Upper lobe of right lung (tissue), 1 donor: ENCODE data around the gene RBMS3. TPM values are rescaled to one million over a fixed set of nuclear protein-coding genes. Genes with fewer than 3 reads are reported as not detected.

Source experiments
- ATAC-seq: fragments of 200-7000 bp; cut with Tn5 transposase; one replicate; pipeline ENCODE4 v1.9.1; 2020; ENCODE audit warnings: mild to moderate bottlenecking, moderate library complexity
- DNase-seq: peaks from one replicate; pipeline ENCODE4 v3.0.0-alpha.2; 2020
- H3K27ac ChIP-seq: fragments of 200-600 bp; one replicate; pipeline ENCODE4 v1.8.0; 2022
- H3K27me3 ChIP-seq: fragments of 200-600 bp; one replicate; pipeline ENCODE4 v1.8.0; 2022; ENCODE audit warnings: mild to moderate bottlenecking
- H3K36me3 ChIP-seq: fragments of 200-600 bp; one replicate; pipeline ENCODE4 v1.8.0; 2022
- H3K4me1 ChIP-seq: fragments of 200-600 bp; one replicate; pipeline ENCODE4 v1.8.0; 2022
- H3K4me3 ChIP-seq: fragments of 200-600 bp; one replicate; pipeline ENCODE4 v1.8.0; 2022; ENCODE audit warnings: mild to moderate bottlenecking
- H3K9me3 ChIP-seq: fragments of 200-600 bp; one replicate; pipeline ENCODE4 v1.8.0; 2022
- intact Hi-C: fragments of 100-400 bp; cut with DNase I; formaldehyde crosslinking; loops from one replicate; pipeline ENCODE4 v1.11.0; 2022
- total RNA-seq: library from RNA; stranded (reverse); fragmentation: NEBNext Ultra II Directional; extraction: Animal tissue kit (Norgen Biotek cat#: 25700); gene quantifications from one replicate; pipeline ENCODE4 v1.2.1, GENCODE V29; 2021
- TF ChIP-seq, protein P1 (sequence below): fragments of 200-600 bp; IDR thresholded peaks from one replicate; pipeline ENCODE4 v1.8.0; 2022; ENCODE audit warnings: antibody characterized with exemption
- donor health status: DM: no; HTN: yes; CAD: no; lungs with severe emphysema.

Gene RBMS3
- total RNA-seq, 1 donor from 2014 or later, result 85.9 TPM

DNA sequence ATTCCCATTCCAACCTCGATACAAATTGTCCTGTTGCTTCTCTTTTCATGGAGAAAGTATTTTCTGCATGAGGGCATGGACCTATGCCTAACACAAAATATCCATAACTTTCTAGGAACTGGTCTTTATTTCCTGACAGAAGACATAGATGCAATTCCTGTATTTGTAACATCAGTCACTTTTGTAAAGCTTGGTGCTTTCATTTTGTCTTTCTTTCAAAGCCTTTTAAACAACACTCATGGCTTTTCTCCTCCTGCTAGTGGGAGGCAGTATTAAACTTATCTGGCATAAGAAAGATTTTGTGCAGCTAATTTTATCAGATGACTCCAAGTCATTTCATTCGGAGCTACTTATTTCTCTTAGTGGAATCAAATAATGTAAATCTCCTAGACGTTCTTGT lies 616.0 kb downstream of the RBMS3 start:
- H3K27me3 ChIP-seq, result no peaks in the 10 kb centered on the region
- DNase-seq (no peak), ATAC-seq (no peak)
- TF ChIP-seq, protein P1, sequence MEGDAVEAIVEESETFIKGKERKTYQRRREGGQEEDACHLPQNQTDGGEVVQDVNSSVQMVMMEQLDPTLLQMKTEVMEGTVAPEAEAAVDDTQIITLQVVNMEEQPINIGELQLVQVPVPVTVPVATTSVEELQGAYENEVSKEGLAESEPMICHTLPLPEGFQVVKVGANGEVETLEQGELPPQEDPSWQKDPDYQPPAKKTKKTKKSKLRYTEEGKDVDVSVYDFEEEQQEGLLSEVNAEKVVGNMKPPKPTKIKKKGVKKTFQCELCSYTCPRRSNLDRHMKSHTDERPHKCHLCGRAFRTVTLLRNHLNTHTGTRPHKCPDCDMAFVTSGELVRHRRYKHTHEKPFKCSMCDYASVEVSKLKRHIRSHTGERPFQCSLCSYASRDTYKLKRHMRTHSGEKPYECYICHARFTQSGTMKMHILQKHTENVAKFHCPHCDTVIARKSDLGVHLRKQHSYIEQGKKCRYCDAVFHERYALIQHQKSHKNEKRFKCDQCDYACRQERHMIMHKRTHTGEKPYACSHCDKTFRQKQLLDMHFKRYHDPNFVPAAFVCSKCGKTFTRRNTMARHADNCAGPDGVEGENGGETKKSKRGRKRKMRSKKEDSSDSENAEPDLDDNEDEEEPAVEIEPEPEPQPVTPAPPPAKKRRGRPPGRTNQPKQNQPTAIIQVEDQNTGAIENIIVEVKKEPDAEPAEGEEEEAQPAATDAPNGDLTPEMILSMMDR, result no peak
- H3K9me3 ChIP-seq, result no peaks in the 10 kb centered on the region
- H3K36me3 ChIP-seq, result no peaks in the 10 kb centered on the region
- intact Hi-C loops, result no loop called here
- no peak overlapping the region for H3K27ac ChIP-seq
- H3K4me3 ChIP-seq, result no peak overlapping the region
- H3K4me1 ChIP-seq, result no peaks in the 10 kb centered on the region

GRCh38 chr3:29898171-29898965 lies 617.5 kb downstream of the RBMS3 start:
- intact Hi-C loops, result no loop called here
- H3K36me3 ChIP-seq, result no peaks in the 10 kb centered on the region
- H3K27ac ChIP-seq, result no peak overlapping the region
- DNase-seq (no peak), ATAC-seq (no peak)
- H3K4me3 ChIP-seq, result no peak overlapping the region
- TF ChIP-seq, protein P1, result no peak
- no peaks in the 10 kb centered on the region for H3K9me3 ChIP-seq
- no peaks in the 10 kb centered on the region for H3K4me1 ChIP-seq
- no peaks in the 10 kb centered on the region for H3K27me3 ChIP-seq

- ATAC-seq (no peak), DNase-seq (no peak)
- H3K4me1 ChIP-seq, result no peaks in the 10 kb centered on the region
- no peak overlapping the region for H3K27ac ChIP-seq
- no peak overlapping the region for H3K4me3 ChIP-seq
- no peaks in the 10 kb centered on the region for H3K9me3 ChIP-seq
- intact Hi-C loops, result no loop called here
- H3K36me3 ChIP-seq, result no peaks in the 10 kb centered on the region
- H3K27me3 ChIP-seq, result no peaks in the 10 kb centered on the region
- TF ChIP-seq, protein P1, result no peak
Measured at GRCh38 chr3:29899021-29899420, 618.1 kb downstream of the RBMS3 start.

DNA sequence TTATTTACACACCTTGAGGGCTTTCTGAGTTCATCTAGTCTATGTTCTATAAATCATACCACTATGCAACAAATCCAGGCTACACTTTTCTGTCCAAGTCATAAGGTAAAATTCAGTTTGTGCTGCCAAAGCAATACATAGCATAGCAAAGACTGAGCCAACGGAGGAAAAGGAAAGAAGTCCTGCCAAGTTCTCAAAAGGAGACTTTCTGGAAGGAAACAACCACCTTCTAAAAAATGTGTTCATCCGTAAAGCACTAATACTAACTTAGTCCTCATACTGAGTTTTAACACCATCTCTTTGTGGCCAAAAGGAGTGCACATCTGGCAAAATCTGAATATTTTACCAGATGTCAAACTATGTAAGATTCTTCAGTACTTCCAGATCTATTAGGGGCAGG lies 620.2 kb downstream of the RBMS3 start:
- no peak overlapping the region for H3K27ac ChIP-seq
- H3K4me3 ChIP-seq, result no peak overlapping the region
- no peaks in the 10 kb centered on the region for H3K36me3 ChIP-seq
- TF ChIP-seq, protein P1, result no peak
- DNase-seq, result no peak
- no peak for ATAC-seq
- no peaks in the 10 kb centered on the region for H3K27me3 ChIP-seq
- no peaks in the 10 kb centered on the region for H3K9me3 ChIP-seq
- no peaks in the 10 kb centered on the region for H3K4me1 ChIP-seq
- intact Hi-C loops, result no loop called here

GRCh38 chr3:29903600-29903999 lies 622.7 kb downstream of the RBMS3 start:
- Histone ChIP-seq H3K4me3 (no peak overlapping the region), H3K27ac (no peak overlapping the region), H3K9me3 (no peaks in the 10 kb centered on the region), H3K27me3 (no peaks in the 10 kb centered on the region), H3K36me3 (no peaks in the 10 kb centered on the region), H3K4me1 (no peaks in the 10 kb centered on the region)
- TF ChIP-seq, protein P1, result no peak
- intact Hi-C loops, result no loop called here
- ATAC-seq, result no peak
- no peak for DNase-seq
